SK-N-MC (cell line): Measurements from ENCODE around the gene TRPM7.
"Not testable (repeated sequence)": the region's sequence is repeated elsewhere in the genome, so short reads cannot be mapped to it uniquely, and the experiment has no call there.

Experiments used
- DNase-seq: peaks from one replicate; pipeline ENCODE4 v3.0.0-alpha.2; 2011; ENCODE audit warnings: low read depth, low spot score
- H3K27ac ChIP-seq: fragments of 200-600 bp; sonication (generic); 2 replicates; pipeline ENCODE4 v1.5.1; 2016; ENCODE audit warnings: mixed run types
- H3K36me3 ChIP-seq: fragments of 200-600 bp; sonication (generic); 2 replicates; pipeline ENCODE4 v1.6.1; 2017; ENCODE audit warnings: antibody characterized with exemption, low read length, mixed read lengths; ENCODE audit not compliant: insufficient read depth
- H3K4me3 ChIP-seq: fragments of 200-600 bp; sonication (generic); 2 replicates; pipeline ENCODE4 v1.5.1; 2016
- H3K9ac ChIP-seq: fragments of 200-600 bp; sonication (generic); 2 replicates; pipeline ENCODE4 v1.8.0; 2017; ENCODE audit warnings: mixed run types, mixed read lengths; ENCODE audit not compliant: insufficient read length
- H3K9me3 ChIP-seq: fragments of 200-600 bp; sonication (generic); 2 replicates; pipeline ENCODE4 v1.6.1; 2017; ENCODE audit warnings: low read depth, mild to moderate bottlenecking, antibody characterized with exemption, low read length, moderate library complexity, mixed read lengths
- EZH2 ChIP-seq: fragments of 200-600 bp; sonication (generic); IDR thresholded peaks from one replicate; pipeline ENCODE4 v1.6.1; 2017; ENCODE audit warnings: antibody characterized with exemption
- FOXP2 ChIP-seq: optimal IDR thresholded peaks from 2 replicates; pipeline ENCODE3; 2011; ENCODE audit warnings: mild to moderate bottlenecking, moderate library complexity; ENCODE audit not compliant: insufficient read depth; ENCODE audit errors: extremely low read length, control extremely low read depth
- POLR2AphosphoS5 ChIP-seq: IDR thresholded peaks from 2 replicates; pipeline ENCODE4 v1.6.1; 2012; ENCODE audit warnings: mild to moderate bottlenecking, low read depth, low read length, borderline replicate concordance

The TRPM7 gene

GRCh38 chr15:50697109-50697797 is 10.7 kb upstream of the TRPM7 start:
- H3K27ac ChIP-seq, result no peak overlapping the region
- no peak overlapping the region for H3K4me3 ChIP-seq
- TF ChIP-seq POLR2AphosphoS5 (no peak), FOXP2 (no peak), EZH2 (no peak)
- DNase-seq, result no peak
- no peak overlapping the region for H3K9ac ChIP-seq
- H3K36me3 ChIP-seq, result no peaks in the 10 kb centered on the region
- no peaks in the 10 kb centered on the region for H3K9me3 ChIP-seq

- H3K9ac ChIP-seq, H3K27ac ChIP-seq, H3K4me3 ChIP-seq, DNase-seq, H3K9me3 ChIP-seq, H3K36me3 ChIP-seq: not testable (repeated sequence)
These were observed 8.1 kb upstream of the TRPM7 start for GRCh38 chr15:50694634-50695165.

GRCh38 chr15:50687302-50687902 is 805 bp upstream of the TRPM7 start:
- DNase-seq, result no peak
- peak overlapping the region; percentile 91 for H3K9ac ChIP-seq
- H3K27ac ChIP-seq, result peak overlapping the region; percentile 87
- H3K4me3 ChIP-seq, result peak overlapping the region; percentile 93
- no peaks in the 10 kb centered on the region for H3K9me3 ChIP-seq
- no peak for TF ChIP-seq FOXP2
- TF ChIP-seq POLR2AphosphoS5, result no peak
- no peak for TF ChIP-seq EZH2
- peaks cover 23% of the 10 kb centered on the region for H3K36me3 ChIP-seq

- peak overlapping the region; percentile 55 for H3K27ac ChIP-seq
These were observed 575 bp downstream of the TRPM7 start for GRCh38 chr15:50685976-50686468.

GRCh38 chr15:50685191-50685975 is 1.2 kb downstream of the TRPM7 start:
- H3K27ac ChIP-seq, result no peak overlapping the region

More at GRCh38 chr15:50685976-50686468, 575 bp downstream of the TRPM7 start:
- Histone ChIP-seq H3K4me3 (peak overlapping the region; percentile 93), H3K9ac (peak overlapping the region; percentile 95), H3K36me3 (peaks cover 23% of the 10 kb centered on the region), H3K9me3 (no peaks in the 10 kb centered on the region)
- DNase-seq, result no peak
- no peak for TF ChIP-seq POLR2AphosphoS5
- TF ChIP-seq EZH2, result no peak
- TF ChIP-seq FOXP2, result no peak

GRCh38 chr15:50681467-50681866 is 5.1 kb downstream of the TRPM7 start:
- H3K36me3 ChIP-seq, result peaks cover 27% of the 10 kb centered on the region
- no peak overlapping the region for H3K4me3 ChIP-seq
- H3K9me3 ChIP-seq, result no peaks in the 10 kb centered on the region
- H3K27ac ChIP-seq, result no peak overlapping the region
- no peak overlapping the region for H3K9ac ChIP-seq
- DNase-seq, result no peak
- no peak for TF ChIP-seq FOXP2
- no peak for TF ChIP-seq EZH2
- TF ChIP-seq POLR2AphosphoS5, result no peak

More at GRCh38 chr15:50685191-50685975, 1.2 kb downstream of the TRPM7 start:
- Histone ChIP-seq H3K9ac (peak overlapping the region; percentile 95), H3K36me3 (peaks cover 26% of the 10 kb centered on the region), H3K9me3 (no peaks in the 10 kb centered on the region), H3K4me3 (peak overlapping the region; percentile 93)
- TF ChIP-seq POLR2AphosphoS5 (no peak), EZH2 (no peak), FOXP2 (no peak)
- DNase-seq, result no peak

GRCh38 chr15:50676799-50677483 is 9.7 kb downstream of the TRPM7 start:
- TF ChIP-seq EZH2, result no peak
- TF ChIP-seq POLR2AphosphoS5, result no peak
- no peak for TF ChIP-seq FOXP2
- H3K27ac ChIP-seq, result peak overlapping the region; percentile 49; the same call in 1 of the 2 replicates
- H3K4me3 ChIP-seq, result no peak overlapping the region
- no peak for DNase-seq
- H3K9me3 ChIP-seq, result no peaks in the 10 kb centered on the region
- peaks cover 19% of the 10 kb centered on the region for H3K36me3 ChIP-seq
- no peak overlapping the region for H3K9ac ChIP-seq
